ENCODE measurements around the gene ZNF514. TPM values are rescaled to one million over a fixed set of nuclear protein-coding genes. Genes with fewer than 3 reads are reported as not detected.
A peak's percentile ranks its signal among the peaks of the same experiment; 100 is the strongest.

Gene ZNF514
- total and polyA plus RNA-seq, 4 donors = 1.7 to 6.2 (median 3.7) TPM

DNA sequence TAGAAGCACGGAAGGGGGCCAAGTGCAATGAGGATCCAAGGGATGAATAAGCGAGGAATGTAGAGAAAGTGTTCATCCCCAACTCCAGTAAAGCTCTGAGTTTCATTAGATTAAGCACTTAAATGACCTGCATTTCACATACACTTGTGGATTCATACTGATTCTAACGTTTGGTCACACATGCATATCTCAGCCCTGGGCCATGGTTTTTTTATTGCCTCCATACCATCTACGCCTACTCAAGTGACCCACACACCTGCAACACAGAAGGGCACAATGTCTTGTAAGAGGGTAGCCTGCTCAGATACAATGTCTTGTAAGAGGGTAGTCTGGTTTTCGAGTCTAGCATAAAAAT lies 37.5 kb downstream of the ZNF514 start:
- 29% methylated on average over 5 of the region's 5 CpGs for WGBS
- TF ChIP-seq YY1 (IDR thresholded peaks at IDR 0.05) (no peak), HNF4G (IDR thresholded peaks at IDR 0.05) (no peak), FOXA2 (IDR thresholded peaks at IDR 0.05) (no peak), RXRA (IDR thresholded peaks at IDR 0.05) (no peak), NR2F2 (IDR thresholded peaks at IDR 0.05) (no peak), TAF1 (conservative IDR thresholded peaks at IDR 0.05) (no peak), HNF4A (conservative IDR thresholded peaks at IDR 0.05) (no peak), CTCF (IDR thresholded peaks at IDR 0.05; ENCODE audit: low read depth, low read length, missing input control) (no peak), JUND (IDR thresholded peaks at IDR 0.05) (no peak), RAD21 (IDR thresholded peaks at IDR 0.05) (no peak), EGR1 (IDR thresholded peaks at IDR 0.05; ENCODE audit: low read depth in 2 of 2) (no peak), SP1 (IDR thresholded peaks at IDR 0.05) (no peak), FOXA1 (IDR thresholded peaks at IDR 0.05) (no peak), GABPA (IDR thresholded peaks at IDR 0.05 in 1 of 2, conservative IDR thresholded peaks at IDR 0.05 in 1 of 2) (no peak)
- TF ChIP-seq, protein P1, sequence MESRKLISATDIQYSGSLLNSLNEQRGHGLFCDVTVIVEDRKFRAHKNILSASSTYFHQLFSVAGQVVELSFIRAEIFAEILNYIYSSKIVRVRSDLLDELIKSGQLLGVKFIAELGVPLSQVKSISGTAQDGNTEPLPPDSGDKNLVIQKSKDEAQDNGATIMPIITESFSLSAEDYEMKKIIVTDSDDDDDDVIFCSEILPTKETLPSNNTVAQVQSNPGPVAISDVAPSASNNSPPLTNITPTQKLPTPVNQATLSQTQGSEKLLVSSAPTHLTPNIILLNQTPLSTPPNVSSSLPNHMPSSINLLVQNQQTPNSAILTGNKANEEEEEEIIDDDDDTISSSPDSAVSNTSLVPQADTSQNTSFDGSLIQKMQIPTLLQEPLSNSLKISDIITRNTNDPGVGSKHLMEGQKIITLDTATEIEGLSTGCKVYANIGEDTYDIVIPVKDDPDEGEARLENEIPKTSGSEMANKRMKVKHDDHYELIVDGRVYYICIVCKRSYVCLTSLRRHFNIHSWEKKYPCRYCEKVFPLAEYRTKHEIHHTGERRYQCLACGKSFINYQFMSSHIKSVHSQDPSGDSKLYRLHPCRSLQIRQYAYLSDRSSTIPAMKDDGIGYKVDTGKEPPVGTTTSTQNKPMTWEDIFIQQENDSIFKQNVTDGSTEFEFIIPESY (IDR thresholded peaks at IDR 0.05) = no peak
- TF ChIP-seq, protein P2, sequence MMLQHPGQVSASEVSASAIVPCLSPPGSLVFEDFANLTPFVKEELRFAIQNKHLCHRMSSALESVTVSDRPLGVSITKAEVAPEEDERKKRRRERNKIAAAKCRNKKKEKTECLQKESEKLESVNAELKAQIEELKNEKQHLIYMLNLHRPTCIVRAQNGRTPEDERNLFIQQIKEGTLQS (IDR thresholded peaks at IDR 0.05) = no peak
- H3K9me3 ChIP-seq (ENCODE audit: control insufficient read depth in 4 of 4, low read length in 3 of 4) = no peaks in the 10 kb centered on the region

GRCh38 chr2:95121407-95122196 lies 38.0 kb downstream of the ZNF514 start, which contains the start of gene MRPS5:
Gene MRPS5 (minus strand): TSS chr2:95121808. CDS start chr2:95121791, 17 bp downstream.
- H3K27ac ChIP-seq (ENCODE audit: low read depth in 1 of 2, low read length in 2 of 2) = peak within 1 kb of the TSS; percentile 95 to 96
- H3K9ac ChIP-seq (ENCODE audit: low read depth in 1 of 2, low read length in 2 of 2) = peak within 1 kb of the TSS; percentile 5 to 57
- H3K4me3 ChIP-seq (ENCODE audit: low read depth in 1 of 3, low read length in 3 of 3) = peak within 1 kb of the TSS; percentile 91 to 98 (median 93)
- H3K4me1 ChIP-seq (ENCODE audit: control insufficient read depth in 4 of 4, insufficient read depth in 4 of 4, low read length in 3 of 4) = peaks cover 5 to 22% (median 15%) of the 10 kb centered on the region in 4 donors
- WGBS = under 1% methylated on average over 86 of the region's 86 CpGs
- TF ChIP-seq NR2F2 (IDR thresholded peaks at IDR 0.05) (no peak), TAF1 (conservative IDR thresholded peaks at IDR 0.05) (no peak), MAX (IDR thresholded peaks at IDR 0.05) (no peak), CTCF (IDR thresholded peaks at IDR 0.05; ENCODE audit: low read depth, low read length, missing input control) (no peak), FOXA1 (IDR thresholded peaks at IDR 0.05) (no peak), SP1 (IDR thresholded peaks at IDR 0.05) (no peak), JUND (IDR thresholded peaks at IDR 0.05) (no peak), YY1 (IDR thresholded peaks at IDR 0.05) (peak; percentile 48), REST (IDR thresholded peaks at IDR 0.05) (peak; percentile 24), RXRA (IDR thresholded peaks at IDR 0.05) (peak in 1 of 2 donors; percentile 2)
- no peaks in the 10 kb centered on the region for H3K9me3 ChIP-seq (ENCODE audit: control insufficient read depth in 4 of 4, low read length in 3 of 4)
- H3K27me3 ChIP-seq (ENCODE audit: control insufficient read depth in 4 of 4, insufficient read depth in 4 of 4, low read length in 3 of 4) = no peaks in the 10 kb centered on the region
- DNase-seq (ENCODE audit: low spot score) = peak; percentile 93
- H3K36me3 ChIP-seq (ENCODE audit: control insufficient read depth in 4 of 4, insufficient read depth in 3 of 4, low read depth in 1 of 4, low read length in 3 of 4) = peaks cover 0 to 2% (median under 1%) of the 10 kb centered on the region in 4 donors

More for the DNA sequence above, 37.5 kb downstream of the ZNF514 start:
- peak overlapping the region; percentile 91 to 98 (median 93) for H3K4me3 ChIP-seq (ENCODE audit: low read depth in 1 of 3, low read length in 3 of 3)
- H3K27ac ChIP-seq (ENCODE audit: low read depth in 1 of 2, low read length in 2 of 2) = peak overlapping the region; percentile 95 to 96
- no peak overlapping the region for H3K9ac ChIP-seq (ENCODE audit: low read depth in 1 of 2, low read length in 2 of 2)
- DNase-seq (ENCODE audit: low spot score) = no peak
- H3K4me1 ChIP-seq (ENCODE audit: control insufficient read depth in 4 of 4, insufficient read depth in 4 of 4, low read length in 3 of 4) = peaks cover 5 to 22% (median 15%) of the 10 kb centered on the region in 4 donors
- no peaks in the 10 kb centered on the region for H3K27me3 ChIP-seq (ENCODE audit: control insufficient read depth in 4 of 4, insufficient read depth in 4 of 4, low read length in 3 of 4)
- no peaks in the 10 kb centered on the region for H3K36me3 ChIP-seq (ENCODE audit: control insufficient read depth in 4 of 4, insufficient read depth in 3 of 4, low read depth in 1 of 4, low read length in 3 of 4)
